SK-N-SH (cell line): ENCODE measurements around the gene S100A6.

Source experiments
- SIN3A ChIP-seq: IDR thresholded peaks from 2 replicates; pipeline ENCODE4 v1.6.1; 2012; ENCODE audit warnings: low read depth, mild to moderate bottlenecking, low read length, moderate library complexity, borderline replicate concordance
- TF ChIP-seq, protein P1 (sequence below): fragments of 200-600 bp; sonication (generic); IDR thresholded peaks from 2 replicates; pipeline ENCODE4 v1.6.1; 2017; ENCODE audit warnings: antibody characterized with exemption, mild to moderate bottlenecking, moderate library complexity
- TF ChIP-seq, protein P2 (sequence below): IDR thresholded peaks from 2 replicates; pipeline ENCODE4 v1.4.0; 2012; ENCODE audit warnings: low read depth, borderline replicate concordance

DNA sequence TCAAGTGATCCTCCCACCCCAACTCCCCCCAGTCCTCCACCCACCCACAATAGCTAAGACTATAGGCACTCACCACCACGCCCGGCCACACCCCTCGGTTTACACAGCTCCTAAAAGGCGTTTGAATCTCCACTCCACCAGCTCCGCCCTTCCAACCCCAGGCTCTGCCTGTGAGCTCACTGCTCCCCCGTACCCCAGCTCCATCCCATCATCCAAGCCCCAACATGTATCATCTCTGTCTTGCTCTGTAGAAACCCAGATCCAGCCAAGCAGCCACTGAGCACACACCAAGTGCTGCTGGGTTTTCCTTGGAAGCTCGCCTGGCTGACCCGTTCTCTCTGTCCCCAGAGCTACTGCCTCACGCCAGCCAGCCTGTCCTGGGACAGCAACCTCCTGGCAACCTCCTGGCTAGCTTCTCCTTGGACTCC, 41.8 kb upstream of the S100A6 start:
- TF ChIP-seq, protein P1, sequence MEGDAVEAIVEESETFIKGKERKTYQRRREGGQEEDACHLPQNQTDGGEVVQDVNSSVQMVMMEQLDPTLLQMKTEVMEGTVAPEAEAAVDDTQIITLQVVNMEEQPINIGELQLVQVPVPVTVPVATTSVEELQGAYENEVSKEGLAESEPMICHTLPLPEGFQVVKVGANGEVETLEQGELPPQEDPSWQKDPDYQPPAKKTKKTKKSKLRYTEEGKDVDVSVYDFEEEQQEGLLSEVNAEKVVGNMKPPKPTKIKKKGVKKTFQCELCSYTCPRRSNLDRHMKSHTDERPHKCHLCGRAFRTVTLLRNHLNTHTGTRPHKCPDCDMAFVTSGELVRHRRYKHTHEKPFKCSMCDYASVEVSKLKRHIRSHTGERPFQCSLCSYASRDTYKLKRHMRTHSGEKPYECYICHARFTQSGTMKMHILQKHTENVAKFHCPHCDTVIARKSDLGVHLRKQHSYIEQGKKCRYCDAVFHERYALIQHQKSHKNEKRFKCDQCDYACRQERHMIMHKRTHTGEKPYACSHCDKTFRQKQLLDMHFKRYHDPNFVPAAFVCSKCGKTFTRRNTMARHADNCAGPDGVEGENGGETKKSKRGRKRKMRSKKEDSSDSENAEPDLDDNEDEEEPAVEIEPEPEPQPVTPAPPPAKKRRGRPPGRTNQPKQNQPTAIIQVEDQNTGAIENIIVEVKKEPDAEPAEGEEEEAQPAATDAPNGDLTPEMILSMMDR: no peak
- TF ChIP-seq, protein P2, sequence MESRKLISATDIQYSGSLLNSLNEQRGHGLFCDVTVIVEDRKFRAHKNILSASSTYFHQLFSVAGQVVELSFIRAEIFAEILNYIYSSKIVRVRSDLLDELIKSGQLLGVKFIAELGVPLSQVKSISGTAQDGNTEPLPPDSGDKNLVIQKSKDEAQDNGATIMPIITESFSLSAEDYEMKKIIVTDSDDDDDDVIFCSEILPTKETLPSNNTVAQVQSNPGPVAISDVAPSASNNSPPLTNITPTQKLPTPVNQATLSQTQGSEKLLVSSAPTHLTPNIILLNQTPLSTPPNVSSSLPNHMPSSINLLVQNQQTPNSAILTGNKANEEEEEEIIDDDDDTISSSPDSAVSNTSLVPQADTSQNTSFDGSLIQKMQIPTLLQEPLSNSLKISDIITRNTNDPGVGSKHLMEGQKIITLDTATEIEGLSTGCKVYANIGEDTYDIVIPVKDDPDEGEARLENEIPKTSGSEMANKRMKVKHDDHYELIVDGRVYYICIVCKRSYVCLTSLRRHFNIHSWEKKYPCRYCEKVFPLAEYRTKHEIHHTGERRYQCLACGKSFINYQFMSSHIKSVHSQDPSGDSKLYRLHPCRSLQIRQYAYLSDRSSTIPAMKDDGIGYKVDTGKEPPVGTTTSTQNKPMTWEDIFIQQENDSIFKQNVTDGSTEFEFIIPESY: no peak
- no peak for TF ChIP-seq SIN3A
